Astrocyte (in vitro differentiated cells and primary cell): ENCODE data around the gene DOCK1. TPM values are rescaled to one million over a fixed set of nuclear protein-coding genes. Genes with fewer than 3 reads are reported as not detected.

ENCODE experiments used
- DNase-seq: peaks from one replicate; pipeline ENCODE4 v3.0.0-alpha.2; 2010; ENCODE audit warnings: low read depth
- FAIRE-seq: peaks from 2 replicates; lab custom pipeline; 2011; peaks lifted over from hg19 to GRCh38; lab: Jason Lieb, UNC
- H2AFZ ChIP-seq: 2 replicates; pipeline ENCODE4 v1.6.0; 2012; ENCODE audit warnings: low read depth, low read length, inconsistent platforms
- H3K27ac ChIP-seq: 2 replicates; pipeline ENCODE4 v1.5.1; 2011; ENCODE audit warnings: low read depth, low read length, inconsistent platforms
- H3K27me3 ChIP-seq: 2 replicates; pipeline ENCODE4 v1.6.0; 2011; ENCODE audit warnings: low read length, inconsistent platforms; ENCODE audit not compliant: insufficient read depth
- H3K36me3 ChIP-seq: 2 replicates; pipeline ENCODE4 v1.5.1; 2011; ENCODE audit warnings: low read length, inconsistent platforms; ENCODE audit not compliant: insufficient read depth
- H3K4me1 ChIP-seq: 2 replicates; pipeline ENCODE4 v1.5.1; 2011; ENCODE audit warnings: low read length, inconsistent platforms; ENCODE audit not compliant: insufficient read depth
- H3K4me2 ChIP-seq: 2 replicates; pipeline ENCODE4 v1.6.0; 2012; ENCODE audit warnings: low read length, inconsistent platforms
- H3K4me3 ChIP-seq: 2 replicates; pipeline ENCODE4 v1.5.1; 2011; ENCODE audit warnings: low read depth, mild to moderate bottlenecking, low read length, inconsistent platforms; ENCODE audit not compliant: insufficient read depth
- H3K79me2 ChIP-seq: 2 replicates; pipeline ENCODE4 v1.6.0; 2012; ENCODE audit warnings: mild to moderate bottlenecking, low read length, inconsistent platforms; ENCODE audit not compliant: insufficient read depth
- H3K9ac ChIP-seq: 2 replicates; pipeline ENCODE4 v1.6.0; 2012; ENCODE audit warnings: mild to moderate bottlenecking, low read length, inconsistent platforms
- H3K9me3 ChIP-seq: 2 replicates; pipeline ENCODE4 v1.5.1; 2012; ENCODE audit warnings: low read depth, mild to moderate bottlenecking, low read length, inconsistent platforms; ENCODE audit not compliant: insufficient read depth
- H4K20me1 ChIP-seq: 2 replicates; pipeline ENCODE4 v1.6.0; 2012; ENCODE audit warnings: low read length, inconsistent platforms; ENCODE audit not compliant: insufficient read depth
- H3K27ac Mint-ChIP-seq: one replicate; pipeline ENCODE4 v1.8.0; 2021; ENCODE audit warnings: mild to moderate bottlenecking, mixed read lengths; ENCODE audit not compliant: unreplicated experiment
- H3K27me3 Mint-ChIP-seq: one replicate; pipeline ENCODE4 v1.8.0; 2021; ENCODE audit warnings: low read depth, mixed read lengths; ENCODE audit not compliant: unreplicated experiment
- H3K36me3 Mint-ChIP-seq: one replicate; pipeline ENCODE4 v1.8.0; 2021; ENCODE audit warnings: low read depth, mixed read lengths; ENCODE audit not compliant: unreplicated experiment
- H3K4me1 Mint-ChIP-seq: one replicate; pipeline ENCODE4 v1.8.0; 2021; ENCODE audit warnings: low read depth, mixed read lengths; ENCODE audit not compliant: unreplicated experiment
- H3K4me3 Mint-ChIP-seq: one replicate; pipeline ENCODE4 v1.8.0; 2021; ENCODE audit warnings: mild to moderate bottlenecking, moderate library complexity, mixed read lengths; ENCODE audit not compliant: unreplicated experiment
- H3K9me3 Mint-ChIP-seq: one replicate; pipeline ENCODE4 v1.8.0; 2021; ENCODE audit warnings: mild to moderate bottlenecking, mixed read lengths; ENCODE audit not compliant: unreplicated experiment
- CTCF ChIP-seq: IDR thresholded peaks from 2 replicates; pipeline ENCODE4 v1.5.1; 2011; ENCODE audit warnings: low read depth, mild to moderate bottlenecking, inconsistent platforms, low read length, moderate library complexity; ENCODE audit not compliant: insufficient read depth
- EZH2 ChIP-seq: IDR thresholded peaks from 2 replicates; pipeline ENCODE4 v1.6.1; 2012; ENCODE audit warnings: mild to moderate bottlenecking, low read length, inconsistent platforms; ENCODE audit not compliant: insufficient read depth
- total RNA-seq: library from RNA; stranded (reverse); gene quantifications from 2 replicates; pipeline ENCODE4 v1.2.1, GENCODE V29; 2021

The DOCK1 gene
- total RNA-seq, 1 donor from 2014 or later = 42.5 TPM

GRCh38 chr10:126928274-126928673 is 23.0 kb downstream of the DOCK1 start:
- peaks cover 95% of the 10 kb centered on the region for H4K20me1 ChIP-seq
- no peak overlapping the region for H3K4me3 ChIP-seq
- no peak overlapping the region for H3K27ac Mint-ChIP-seq
- H3K4me1 ChIP-seq = peaks cover 4% of the 10 kb centered on the region
- H3K9me3 ChIP-seq = no peaks in the 10 kb centered on the region
- no peaks in the 10 kb centered on the region for H3K27me3 Mint-ChIP-seq
- no peak overlapping the region for H3K4me3 Mint-ChIP-seq
- no peaks in the 10 kb centered on the region for H3K27me3 ChIP-seq
- no peak overlapping the region for H3K27ac ChIP-seq
- FAIRE-seq (no peak), DNase-seq (no peak)
- no peak for TF ChIP-seq EZH2
- no peak for TF ChIP-seq CTCF
- H3K4me2 ChIP-seq = no peak overlapping the region
- peaks cover 91% of the 10 kb centered on the region for H3K79me2 ChIP-seq
- no peak overlapping the region for H3K9ac ChIP-seq
- no peaks in the 10 kb centered on the region for H3K36me3 ChIP-seq
- H3K4me1 Mint-ChIP-seq = peaks cover 4% of the 10 kb centered on the region
- H3K36me3 Mint-ChIP-seq = peaks cover 22% of the 10 kb centered on the region
- H3K9me3 Mint-ChIP-seq = no peaks in the 10 kb centered on the region
- H2AFZ ChIP-seq = no peak overlapping the region

- no peaks in the 10 kb centered on the region for H3K27me3 Mint-ChIP-seq
- Histone ChIP-seq H3K36me3 (no peaks in the 10 kb centered on the region), H3K27me3 (no peaks in the 10 kb centered on the region), H4K20me1 (peaks cover 95% of the 10 kb centered on the region), H3K79me2 (peaks cover 93% of the 10 kb centered on the region), H3K27ac (no peak overlapping the region), H3K4me3 (no peak overlapping the region), H3K4me1 (peaks cover 4% of the 10 kb centered on the region), H3K9me3 (no peaks in the 10 kb centered on the region), H3K9ac (no peak overlapping the region), H3K4me2 (no peak overlapping the region), H2AFZ (no peak overlapping the region)
- DNase-seq (no peak), FAIRE-seq (no peak)
- TF ChIP-seq CTCF (no peak), EZH2 (no peak)
- peaks cover 25% of the 10 kb centered on the region for H3K36me3 Mint-ChIP-seq
- H3K9me3 Mint-ChIP-seq = no peaks in the 10 kb centered on the region
- H3K27ac Mint-ChIP-seq = peak overlapping the region; percentile 34
- peaks cover 3% of the 10 kb centered on the region for H3K4me1 Mint-ChIP-seq
- no peak overlapping the region for H3K4me3 Mint-ChIP-seq
These were observed 24.2 kb downstream of the DOCK1 start for GRCh38 chr10:126929391-126929790.

- DNase-seq (no peak), FAIRE-seq (no peak)
- H3K4me3 ChIP-seq = no peak overlapping the region
- H3K79me2 ChIP-seq = peaks cover 92% of the 10 kb centered on the region
- no peak overlapping the region for H3K4me3 Mint-ChIP-seq
- no peak overlapping the region for H3K9ac ChIP-seq
- H3K4me1 Mint-ChIP-seq = peaks cover 3% of the 10 kb centered on the region
- peaks cover 25% of the 10 kb centered on the region for H3K36me3 Mint-ChIP-seq
- peaks cover 95% of the 10 kb centered on the region for H4K20me1 ChIP-seq
- no peak overlapping the region for H3K27ac ChIP-seq
- H3K9me3 ChIP-seq = no peaks in the 10 kb centered on the region
- no peak overlapping the region for H2AFZ ChIP-seq
- peaks cover 3% of the 10 kb centered on the region for H3K4me1 ChIP-seq
- no peak overlapping the region for H3K4me2 ChIP-seq
- no peak overlapping the region for H3K27ac Mint-ChIP-seq
- H3K27me3 ChIP-seq = no peaks in the 10 kb centered on the region
- H3K36me3 ChIP-seq = no peaks in the 10 kb centered on the region
- H3K9me3 Mint-ChIP-seq = no peaks in the 10 kb centered on the region
- TF ChIP-seq EZH2 (no peak), CTCF (no peak)
- no peaks in the 10 kb centered on the region for H3K27me3 Mint-ChIP-seq
These were observed 25.1 kb downstream of the DOCK1 start for GRCh38 chr10:126930131-126930882.
